HG02840 (cell line): ENCODE measurements around the gene CNOT11.
"Not testable (repeated sequence)": the region's sequence is repeated elsewhere in the genome, so short reads cannot be mapped to it uniquely, and the experiment has no call there.

Source experiments
- ATAC-seq: cut with Tn5 transposase; IDR thresholded peaks from one replicate; pipeline ENCODE4 v1.9.1; 2021; ENCODE audit warnings: mild to moderate bottlenecking, moderate library complexity, moderate number of reproducible peaks; ENCODE audit not compliant: unreplicated experiment, low FRiP score

The CNOT11 gene

DNA sequence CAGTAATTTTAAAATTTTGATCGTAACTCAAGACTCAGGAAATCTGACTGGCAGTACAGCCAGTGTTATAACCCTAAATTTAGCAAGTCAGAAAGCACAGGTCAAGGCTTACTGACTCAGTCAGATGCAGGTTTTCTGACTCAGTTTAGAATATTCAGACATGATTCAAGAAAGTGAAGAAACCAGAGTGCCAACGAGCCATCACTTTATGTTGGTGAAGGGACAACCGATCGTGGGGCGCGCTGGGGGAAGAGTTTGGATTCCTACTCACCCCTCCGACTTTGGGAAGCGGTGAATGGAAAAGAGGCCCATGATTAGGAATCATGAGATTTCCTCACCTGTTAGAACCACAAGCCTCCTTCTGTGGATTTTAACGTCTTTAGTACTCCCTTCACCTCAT, 54.8 kb downstream of the CNOT11 start:
- no peak for ATAC-seq

DNA sequence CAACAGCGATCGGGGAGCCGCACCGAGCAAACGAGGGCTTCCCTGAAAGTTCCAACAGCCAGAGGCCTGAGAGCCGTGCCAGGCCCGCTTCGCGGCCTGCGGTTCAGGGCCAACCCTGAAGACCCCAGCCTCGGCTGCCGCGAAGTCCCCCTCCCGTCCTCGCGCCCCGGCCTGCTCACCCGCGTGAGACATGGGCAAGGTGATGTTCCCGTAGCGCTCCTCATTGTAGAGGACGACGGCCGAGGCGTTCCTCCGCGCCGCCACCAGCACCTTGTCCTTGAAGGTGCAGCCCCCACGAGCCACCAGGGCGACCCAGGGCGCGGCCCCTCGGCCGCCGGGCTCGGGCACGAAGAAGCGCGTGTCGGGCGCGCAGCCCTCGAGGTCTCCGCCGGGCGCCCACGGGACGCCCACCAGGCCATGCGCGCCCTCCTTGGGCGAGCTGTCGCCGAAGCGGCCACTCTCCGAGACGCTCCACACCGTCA, 55.3 kb downstream of the CNOT11 start:
- ATAC-seq = peak; percentile 18

DNA sequence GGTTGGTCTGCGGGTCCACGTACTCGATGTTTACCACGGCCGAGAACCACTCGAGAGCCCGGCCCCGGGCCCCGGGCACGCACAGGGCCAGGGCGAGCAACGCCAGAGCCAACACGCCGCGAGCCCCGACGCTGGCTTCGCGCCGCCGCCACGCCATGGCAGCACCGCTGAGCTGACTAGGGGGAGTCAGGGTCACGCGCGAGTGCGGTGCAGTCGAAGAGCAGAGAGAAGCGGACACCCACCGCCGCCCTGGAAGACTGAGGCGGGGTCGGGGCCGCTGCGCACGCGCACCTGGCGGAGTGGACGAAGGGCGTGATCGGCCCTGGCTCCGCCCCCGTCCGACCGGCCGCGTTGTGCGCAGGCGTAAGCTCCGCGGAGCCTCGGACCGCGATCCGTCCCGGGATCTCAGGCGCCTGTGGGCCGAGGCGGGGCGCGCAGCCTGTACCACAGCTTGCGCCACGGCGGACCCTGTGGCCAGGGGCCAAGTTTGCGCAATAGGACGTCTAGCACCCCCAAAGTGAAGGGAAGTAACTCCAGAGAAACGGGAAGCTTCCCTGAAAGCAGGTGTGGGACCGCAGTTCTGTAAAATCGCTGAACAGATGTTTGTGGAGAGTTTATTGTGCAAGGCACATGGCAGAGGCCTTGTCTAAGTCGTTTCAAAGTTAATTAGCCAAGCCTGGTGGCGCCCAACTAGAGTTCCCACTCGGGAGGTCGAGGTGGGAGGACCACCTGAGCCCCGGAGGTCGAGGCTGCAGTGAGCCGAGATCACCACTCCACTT, 55.9 kb downstream of the CNOT11 start, which contains the start of gene RNF149:
RNF149 (minus strand) TSS at position 270 of the 779 bp plus-strand sequence; CDS start at position 157, 113 bp downstream.
- ATAC-seq = peak; percentile 63

DNA sequence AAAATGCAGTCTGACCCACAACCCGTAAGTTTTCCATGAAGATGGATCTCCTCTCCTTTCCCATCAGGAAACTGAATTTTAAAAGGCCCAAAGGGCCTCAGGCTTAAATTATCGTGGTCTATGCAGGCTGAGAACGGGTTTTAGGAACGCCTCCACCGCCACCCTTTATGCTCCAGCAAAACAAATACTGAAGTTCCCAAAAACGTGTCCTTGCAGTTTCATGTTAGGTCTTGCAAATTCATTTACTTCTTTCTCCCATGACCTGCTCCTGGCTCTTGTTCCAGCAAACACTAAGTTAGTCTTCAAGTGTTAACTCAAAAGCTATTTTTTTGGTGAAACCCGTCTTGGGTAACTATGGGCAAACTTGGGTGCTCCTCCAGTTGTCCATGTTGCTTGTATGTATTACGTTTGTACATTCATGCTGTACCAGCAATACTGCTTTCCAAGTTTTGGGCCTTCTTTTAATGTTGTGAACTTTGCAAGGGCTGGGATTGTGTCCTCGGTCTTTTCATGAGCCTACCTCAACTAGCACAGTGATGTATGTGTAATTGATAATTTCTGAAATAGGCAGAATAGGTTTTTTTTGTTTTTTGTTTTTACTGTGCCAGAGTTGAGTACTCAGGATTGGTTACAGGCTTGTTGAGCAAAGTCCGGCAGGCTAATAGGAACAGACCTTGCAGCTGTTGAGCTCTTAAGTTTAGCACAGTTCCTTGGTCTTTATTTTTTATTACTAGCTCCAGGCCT, 57.6 kb downstream of the CNOT11 start:
- ATAC-seq = no peak

DNA sequence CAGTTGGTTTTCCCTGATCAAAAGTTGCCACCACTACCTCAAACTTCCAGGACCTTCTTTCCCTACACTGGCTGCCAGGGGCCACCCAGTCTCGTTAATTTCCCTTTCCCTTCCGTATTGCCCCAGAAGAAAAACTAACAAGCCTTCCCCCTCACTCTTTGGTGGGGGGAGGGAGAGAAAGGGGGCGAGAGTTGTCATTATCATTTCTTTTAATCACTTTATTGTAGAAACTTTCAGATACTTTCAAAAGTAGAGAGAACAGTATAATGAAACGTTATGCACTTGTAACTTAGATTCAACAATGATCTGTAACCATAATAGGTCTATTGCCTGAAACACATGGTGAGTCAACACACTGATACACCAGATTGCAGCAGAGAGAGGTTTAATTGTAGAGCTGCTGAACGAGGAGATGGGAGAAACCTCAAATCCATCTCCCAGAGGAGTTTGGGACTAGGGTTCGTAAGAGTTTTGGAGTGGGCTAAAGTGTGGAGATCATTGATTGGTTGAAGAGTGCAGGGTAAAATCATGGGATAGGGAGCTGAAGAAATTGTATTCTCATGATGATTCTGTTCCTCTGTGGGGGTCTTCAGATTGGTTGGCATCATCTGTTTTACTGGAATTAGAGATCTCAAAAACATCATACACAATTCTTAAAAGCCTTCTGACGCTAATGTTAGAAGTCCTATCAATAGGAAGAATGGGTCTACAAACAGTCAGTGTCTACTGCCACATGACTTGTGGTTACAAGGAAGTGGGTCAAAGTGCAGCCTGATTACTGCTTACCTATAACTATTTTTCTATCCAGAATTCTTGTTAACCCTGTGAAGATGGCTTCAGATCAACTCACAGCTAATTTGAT, 58.4 kb downstream of the CNOT11 start:
- ATAC-seq = no peak

DNA sequence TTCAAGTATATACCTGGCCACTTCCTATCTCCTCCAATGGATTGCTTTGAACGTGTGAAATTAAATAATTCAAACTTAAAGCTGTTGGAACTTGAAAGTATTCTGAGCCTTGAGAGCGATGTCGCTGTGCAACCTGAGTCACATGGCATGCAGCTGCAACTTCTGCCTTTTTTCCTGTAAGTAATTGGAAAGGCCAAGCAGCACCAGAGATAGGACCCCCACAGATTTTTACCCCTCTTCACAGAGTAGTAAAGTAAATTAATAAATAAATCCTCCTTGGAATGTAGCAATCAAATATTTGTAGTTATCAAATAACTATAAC, 59.0 kb downstream of the CNOT11 start:
- ATAC-seq = no peak

DNA sequence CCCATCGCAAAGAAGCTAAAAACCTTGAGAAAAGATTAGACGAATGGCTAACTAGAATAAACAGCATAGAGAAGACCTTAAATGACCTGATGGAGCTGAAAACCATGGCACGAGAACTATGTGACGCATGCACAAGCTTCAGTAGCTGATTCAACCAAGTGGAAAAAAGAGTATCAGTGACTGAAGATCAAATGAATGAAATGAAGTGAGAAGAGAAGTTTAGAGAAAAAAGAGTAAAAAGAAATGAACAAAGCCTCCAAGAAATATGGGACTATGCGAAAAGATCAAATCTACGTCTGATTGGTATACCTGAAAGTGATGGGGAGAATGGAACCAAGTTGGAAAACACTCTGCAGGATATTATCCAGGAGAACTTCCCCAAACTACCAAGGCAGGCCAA, 63.9 kb downstream of the CNOT11 start:
- ATAC-seq = not testable (repeated sequence)
